PFSK-1 (cell line): Measurements from ENCODE around the gene SLC4A4.

Source experiments
- FOXP2 ChIP-seq: optimal IDR thresholded peaks from 2 replicates; pipeline ENCODE3; 2011; ENCODE audit warnings: borderline replicate concordance, control low read depth, inconsistent platforms; ENCODE audit not compliant: insufficient read depth; ENCODE audit errors: extremely low read length, extremely low read depth
- POLR2AphosphoS5 ChIP-seq: IDR thresholded peaks from 2 replicates; pipeline ENCODE4 v1.6.1; 2012; ENCODE audit warnings: low read depth, mild to moderate bottlenecking, control low read depth, low read length, moderate library complexity
- REST ChIP-seq, 2 experiments: IDR thresholded peaks; 2 replicates each; pipeline versions ENCODE4 v1.6.1 to v1.8.0; 2011 to 2012; ENCODE audit warnings: low read depth in 2 of 2, low read length in 2 of 2, control low read depth in 1 of 2, inconsistent platforms in 1 of 2, mild to moderate bottlenecking in 1 of 2, moderate library complexity in 1 of 2; ENCODE audit not compliant: insufficient read depth in 1 of 2
- SIN3A ChIP-seq: IDR thresholded peaks from 2 replicates; pipeline ENCODE4 v1.6.1; 2012; ENCODE audit warnings: mild to moderate bottlenecking, low read length, moderate library complexity, borderline replicate concordance; ENCODE audit not compliant: insufficient read depth
- TAF1 ChIP-seq: IDR thresholded peaks from 2 replicates; pipeline ENCODE4 v1.6.1; 2012; ENCODE audit warnings: low read length, control low read depth, borderline replicate concordance; ENCODE audit not compliant: insufficient read depth

SLC4A4 gene

GRCh38 chr4:71444395-71444794, 105.6 kb downstream of the SLC4A4 start:
- TF ChIP-seq REST (IDR thresholded peaks at IDR 0.05; ENCODE audit: insufficient read depth in 1 of 2, low read depth in 2 of 2, low read length in 2 of 2), result no peak
- no peak for TF ChIP-seq POLR2AphosphoS5

- TF ChIP-seq POLR2AphosphoS5 (no peak), FOXP2 (no peak), REST (IDR thresholded peaks at IDR 0.05; ENCODE audit: insufficient read depth in 1 of 2, low read depth in 2 of 2, low read length in 2 of 2) (no peak), SIN3A (no peak)
Observed at GRCh38 chr4:71445811-71446210, 107.0 kb downstream of the SLC4A4 start.

GRCh38 chr4:71446479-71447081, 107.8 kb downstream of the SLC4A4 start:
- no peak for TF ChIP-seq POLR2AphosphoS5
- TF ChIP-seq FOXP2, result no peak
- TF ChIP-seq REST (IDR thresholded peaks at IDR 0.05; ENCODE audit: insufficient read depth in 1 of 2, low read depth in 2 of 2, low read length in 2 of 2), result no peak
- TF ChIP-seq SIN3A, result no peak
- no peak for TF ChIP-seq TAF1

DNA sequence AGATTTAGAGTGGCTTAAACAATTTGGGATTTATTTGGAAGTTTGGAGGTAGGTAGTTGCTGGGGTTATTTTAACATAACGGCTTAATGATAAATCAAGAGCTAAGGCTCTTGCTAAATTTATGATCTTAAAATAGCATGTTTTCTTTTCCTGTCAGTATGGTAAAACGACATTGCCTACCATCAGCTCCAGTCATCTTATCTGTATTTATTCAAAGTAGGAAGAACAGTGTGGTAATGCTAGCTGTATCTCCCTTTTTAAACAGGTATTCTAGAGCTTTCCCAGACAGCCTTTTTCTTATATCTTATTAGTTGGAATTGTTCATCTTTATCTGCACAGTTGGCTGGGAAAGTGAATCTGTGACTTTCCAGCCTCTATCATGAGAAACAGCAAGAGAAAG, 110.2 kb downstream of the SLC4A4 start:
- TF ChIP-seq TAF1 (no peak), FOXP2 (no peak), SIN3A (no peak), POLR2AphosphoS5 (no peak), REST (IDR thresholded peaks at IDR 0.05; ENCODE audit: insufficient read depth in 1 of 2, low read depth in 2 of 2, low read length in 2 of 2) (no peak)

- TF ChIP-seq FOXP2 (no peak), REST (IDR thresholded peaks at IDR 0.05; ENCODE audit: insufficient read depth in 1 of 2, low read depth in 2 of 2, low read length in 2 of 2) (no peak), POLR2AphosphoS5 (no peak), SIN3A (no peak), TAF1 (no peak)
Observed at GRCh38 chr4:71449878-71450277, 111.1 kb downstream of the SLC4A4 start.
